Astrocyte of the spinal cord (primary cell): ENCODE data around the gene TXNDC2.
"Not testable (repeated sequence)": the region's sequence is repeated elsewhere in the genome, so short reads cannot be mapped to it uniquely, and the experiment has no call there.

ENCODE experiments used
- DNase-seq: peaks from one replicate; pipeline ENCODE4 v3.0.0; 2011; ENCODE audit warnings: low read depth, low spot score
- H3K4me3 ChIP-seq: 2 replicates; pipeline ENCODE4 v1.5.1; 2011; ENCODE audit warnings: low read depth, mild to moderate bottlenecking, low read length, moderate library complexity
- in situ Hi-C: cut with HindIII; loops from 2 replicates; pipeline ENCODE4 v1.10.0; 2017; ENCODE audit warnings: low sequenced_read_pairs
- TF ChIP-seq, protein P1 (sequence below): IDR thresholded peaks from 2 replicates; pipeline ENCODE4 v1.5.1; 2012; ENCODE audit warnings: low read depth, mild to moderate bottlenecking, low read length, inconsistent platforms

The TXNDC2 gene

DNA sequence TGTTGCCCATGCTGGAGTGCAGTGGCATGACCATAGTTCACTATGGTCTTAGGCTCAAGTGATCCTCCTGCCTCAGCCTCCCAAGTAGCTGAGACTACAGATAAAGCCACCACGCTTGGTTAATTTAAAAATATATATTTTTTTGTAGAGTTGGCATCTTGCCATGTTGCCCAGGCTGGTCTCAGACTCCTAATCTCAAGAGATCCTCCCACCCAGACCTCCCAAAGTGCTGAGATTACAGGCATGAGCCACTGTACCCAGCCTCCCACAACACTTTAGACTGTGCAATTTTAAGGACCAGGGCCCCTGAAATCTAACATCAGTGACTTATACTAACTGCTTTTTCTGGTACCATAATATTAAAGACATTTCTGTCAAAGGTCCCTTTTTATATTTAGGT is 5.2 kb downstream of the TXNDC2 start:
- TF ChIP-seq, protein P1, sequence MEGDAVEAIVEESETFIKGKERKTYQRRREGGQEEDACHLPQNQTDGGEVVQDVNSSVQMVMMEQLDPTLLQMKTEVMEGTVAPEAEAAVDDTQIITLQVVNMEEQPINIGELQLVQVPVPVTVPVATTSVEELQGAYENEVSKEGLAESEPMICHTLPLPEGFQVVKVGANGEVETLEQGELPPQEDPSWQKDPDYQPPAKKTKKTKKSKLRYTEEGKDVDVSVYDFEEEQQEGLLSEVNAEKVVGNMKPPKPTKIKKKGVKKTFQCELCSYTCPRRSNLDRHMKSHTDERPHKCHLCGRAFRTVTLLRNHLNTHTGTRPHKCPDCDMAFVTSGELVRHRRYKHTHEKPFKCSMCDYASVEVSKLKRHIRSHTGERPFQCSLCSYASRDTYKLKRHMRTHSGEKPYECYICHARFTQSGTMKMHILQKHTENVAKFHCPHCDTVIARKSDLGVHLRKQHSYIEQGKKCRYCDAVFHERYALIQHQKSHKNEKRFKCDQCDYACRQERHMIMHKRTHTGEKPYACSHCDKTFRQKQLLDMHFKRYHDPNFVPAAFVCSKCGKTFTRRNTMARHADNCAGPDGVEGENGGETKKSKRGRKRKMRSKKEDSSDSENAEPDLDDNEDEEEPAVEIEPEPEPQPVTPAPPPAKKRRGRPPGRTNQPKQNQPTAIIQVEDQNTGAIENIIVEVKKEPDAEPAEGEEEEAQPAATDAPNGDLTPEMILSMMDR: no peak
- in situ Hi-C loops: no loop called here
- DNase-seq: no peak
- no peak overlapping the region for H3K4me3 ChIP-seq

DNA sequence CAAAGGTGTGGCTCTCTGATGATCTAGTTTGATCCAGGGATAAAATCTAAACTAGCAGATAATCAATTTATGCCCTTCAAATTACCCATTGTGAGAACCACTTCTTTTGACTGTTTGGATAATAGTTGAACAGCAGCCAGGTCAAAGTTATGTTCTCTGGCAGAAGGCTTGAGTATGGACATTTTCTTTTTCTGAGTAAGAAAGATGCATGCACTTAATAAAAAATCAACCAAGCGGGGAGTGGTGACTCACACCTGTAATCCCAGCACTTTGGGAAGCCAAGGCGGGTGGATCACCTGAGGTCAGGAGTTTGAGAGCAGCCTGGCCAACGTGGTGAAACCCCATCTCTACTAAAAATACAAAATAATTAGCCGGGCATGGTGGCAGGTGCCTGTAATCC is 5.7 kb downstream of the TXNDC2 start:
- DNase-seq: peak; percentile 25
- H3K4me3 ChIP-seq, in situ Hi-C loops: not testable (repeated sequence)

DNA sequence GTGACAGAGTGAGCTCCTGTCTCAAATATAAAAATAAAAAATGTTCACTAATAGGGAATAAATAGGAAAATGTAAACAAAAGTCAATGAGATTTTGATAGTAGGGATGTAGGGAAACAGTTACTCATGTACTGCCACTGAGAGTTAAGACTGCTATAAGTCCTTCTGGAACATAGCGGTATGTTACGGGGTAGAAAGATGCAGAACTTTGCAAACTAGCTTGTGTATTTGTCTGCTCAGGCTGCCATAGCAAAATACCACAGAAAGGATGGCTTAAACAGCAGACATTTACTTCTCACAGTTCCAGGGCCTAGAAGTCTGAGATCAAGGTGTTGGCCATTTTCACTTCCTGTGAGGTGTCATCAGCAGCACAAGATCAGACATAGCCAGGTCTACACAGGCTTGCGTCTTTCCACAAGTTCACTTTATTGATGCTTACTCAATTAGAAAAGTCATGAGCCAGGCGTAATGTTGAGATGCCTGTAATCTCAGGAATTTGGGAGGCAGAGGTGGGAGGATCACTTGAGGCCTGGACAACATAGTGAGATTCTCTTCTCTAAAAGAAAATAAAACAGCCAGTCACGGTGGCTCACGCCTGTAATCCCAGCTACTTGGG is 8.8 kb downstream of the TXNDC2 start:
- DNase-seq: no peak
- TF ChIP-seq, protein P1: no peak
- in situ Hi-C loops: no loop called here
- H3K4me3 ChIP-seq: no peak overlapping the region

DNA sequence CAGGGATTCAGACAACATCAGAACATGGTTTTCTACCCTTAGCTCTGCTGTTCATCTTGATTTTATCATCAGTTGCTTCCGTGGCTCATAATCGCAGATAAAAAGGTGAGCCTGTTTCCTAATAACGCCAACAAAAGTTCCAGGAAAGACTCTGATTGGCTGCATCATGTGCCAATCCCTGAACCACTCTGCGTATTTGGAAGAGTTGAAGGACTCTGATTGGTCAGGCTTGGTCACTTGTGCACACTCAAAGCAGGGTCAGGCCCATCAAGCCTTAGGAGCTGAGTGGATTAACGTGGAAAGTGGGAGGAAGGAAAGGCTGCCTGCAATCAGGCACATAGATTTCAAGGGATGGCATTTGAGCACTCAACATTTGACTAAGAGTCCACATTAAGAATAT is 11.4 kb downstream of the TXNDC2 start:
- in situ Hi-C loops: no loop called here
- no peak for DNase-seq
- no peak overlapping the region for H3K4me3 ChIP-seq
- TF ChIP-seq, protein P1: no peak

DNA sequence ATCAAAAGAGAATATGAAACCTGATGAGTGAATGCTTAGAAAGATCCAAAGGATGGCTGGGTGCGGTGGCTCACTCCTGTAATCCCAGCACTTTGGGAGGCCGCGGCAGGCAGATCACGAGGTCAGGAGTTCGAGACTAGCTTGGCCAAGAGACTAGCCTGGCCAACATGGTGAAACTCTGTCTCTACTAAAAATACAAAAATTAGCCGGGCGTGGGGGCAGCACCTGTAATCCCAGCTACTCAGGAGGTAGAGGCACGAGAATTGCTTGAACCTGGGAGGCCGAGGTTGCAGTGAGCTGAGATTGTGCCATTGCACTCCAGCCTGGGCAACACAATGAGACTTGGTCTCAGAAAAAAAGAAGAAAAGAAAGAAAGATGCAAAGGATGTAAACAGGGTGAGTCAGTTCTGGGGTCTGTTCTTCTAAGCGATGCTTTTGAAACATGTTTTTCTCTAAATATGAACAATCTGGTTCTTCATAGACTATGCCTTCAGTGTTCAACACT is 12.1 kb downstream of the TXNDC2 start:
- DNase-seq, in situ Hi-C loops, H3K4me3 ChIP-seq: not testable (repeated sequence)

DNA sequence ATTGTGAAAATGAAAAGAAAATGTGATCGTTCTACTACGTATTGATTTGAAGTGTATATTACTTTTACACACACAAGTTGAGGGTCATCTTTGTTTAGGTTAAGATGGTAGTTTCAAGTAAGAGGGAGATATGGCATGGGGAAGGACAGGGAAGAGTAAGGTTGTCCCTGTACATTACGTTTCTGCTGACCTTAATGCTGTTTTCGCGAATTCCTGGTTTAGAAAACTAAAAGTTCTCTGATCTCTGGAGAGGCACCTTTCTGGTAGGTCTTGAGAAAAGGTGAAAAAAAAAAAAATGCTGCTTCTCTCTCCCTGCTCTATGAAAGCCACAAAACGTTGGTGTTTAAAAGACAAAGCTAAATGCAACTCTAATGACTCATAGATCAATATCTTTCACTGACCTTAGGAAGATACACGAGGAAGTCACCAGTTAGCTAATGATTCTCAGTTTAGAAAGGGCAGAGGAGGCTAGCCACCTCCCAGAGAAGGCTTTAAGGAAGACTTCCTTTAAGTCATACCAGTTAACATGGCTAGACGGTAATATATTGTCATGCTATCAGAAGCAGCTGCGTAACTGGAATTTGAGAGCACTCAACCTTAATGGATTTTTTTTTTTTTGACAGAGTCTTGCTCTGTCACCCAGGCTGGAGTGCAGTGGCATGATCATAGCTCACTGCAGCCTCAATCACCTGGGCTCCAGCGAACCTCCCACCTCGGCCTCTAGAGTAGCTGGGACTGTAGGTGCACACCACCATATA is 13.2 kb downstream of the TXNDC2 start:
- no peak overlapping the region for H3K4me3 ChIP-seq
- in situ Hi-C loops: no loop called here
- TF ChIP-seq, protein P1: no peak
- DNase-seq: no peak

DNA sequence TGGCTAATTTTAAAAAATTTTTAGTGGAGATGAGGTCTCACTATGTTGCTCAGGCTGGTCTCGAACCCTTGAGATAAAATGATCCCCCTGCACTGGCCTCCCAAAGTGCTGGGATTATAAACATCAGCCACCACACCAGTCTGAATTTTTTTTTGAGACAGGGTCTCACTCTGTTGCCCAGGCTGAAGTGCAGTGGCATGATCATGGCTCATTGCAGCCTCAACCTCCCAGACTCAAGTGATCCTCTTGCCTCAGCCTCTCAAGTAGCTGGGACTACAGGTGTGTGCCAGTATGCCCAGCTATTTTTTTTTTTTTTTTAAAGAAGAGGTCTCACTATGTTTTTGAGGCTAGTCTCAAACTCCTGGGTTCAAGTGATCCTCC is 13.8 kb downstream of the TXNDC2 start:
- DNase-seq, H3K4me3 ChIP-seq, in situ Hi-C loops: not testable (repeated sequence)

DNA sequence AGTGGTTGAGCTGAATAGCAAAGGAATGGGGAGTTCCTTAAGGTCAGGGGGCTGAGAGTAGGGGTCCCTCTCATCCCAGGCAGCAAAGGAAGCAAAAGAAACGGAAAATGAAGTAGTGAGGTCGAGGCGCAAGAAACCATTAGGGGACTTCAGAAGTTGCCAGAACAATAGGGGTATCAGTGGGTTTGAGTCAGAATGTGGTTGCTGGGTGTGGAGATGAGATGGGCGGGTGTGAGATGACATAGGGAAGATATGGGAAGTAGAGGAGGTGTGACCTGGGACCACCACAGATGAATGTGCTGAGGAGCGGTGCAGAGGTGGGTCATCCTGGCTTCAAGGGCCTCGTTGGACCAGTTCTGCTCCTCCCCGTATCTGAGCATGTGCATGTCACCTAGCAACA is 14.9 kb downstream of the TXNDC2 start:
- TF ChIP-seq, protein P1: no peak
- H3K4me3 ChIP-seq: no peak overlapping the region
- DNase-seq: no peak
- in situ Hi-C loops: no loop called here
